Right lobe of liver (tissue), 6 donors: ENCODE data around the gene ATOSA. TPM values are rescaled to one million over a fixed set of nuclear protein-coding genes. Genes with fewer than 3 reads are reported as not detected.

Source experiments
- ATAC-seq, 4 donors: fragments of 200-7000 bp; cut with Tn5 transposase; one replicate each; pipeline ENCODE4 v1.9.1; 2020; ENCODE audit warnings: mild to moderate bottlenecking in 4 of 4, moderate library complexity in 4 of 4
- DNase-seq, 3 donors: peaks; one replicate each; pipeline ENCODE4 v3.0.0-alpha.2; 2020
- H3K27ac ChIP-seq, 3 donors: fragments of 200-600 bp; one replicate each; pipeline ENCODE4 v1.8.0; 2022
- H3K27me3 ChIP-seq, 2 donors: fragments of 200-600 bp; one replicate each; pipeline ENCODE4 v1.8.0; 2022
- H3K36me3 ChIP-seq, 4 donors: fragments of 200-600 bp; sonication (generic) in 1 of 4; one replicate each; pipeline versions ENCODE4 v1.5.1 to v1.8.0; 2017 to 2022; ENCODE audit warnings: control low read depth in 1 of 4
- H3K4me1 ChIP-seq, 4 donors: fragments of 200-600 bp; sonication (generic) in 1 of 4; one replicate each; pipeline versions ENCODE4 v1.5.1 to v1.8.0; 2017 to 2022; ENCODE audit warnings: control low read depth in 1 of 4
- H3K4me3 ChIP-seq, 3 donors: fragments of 200-600 bp; one replicate each; pipeline ENCODE4 v1.8.0; 2022
- H3K9me3 ChIP-seq, 4 donors: fragments of 200-600 bp; sonication (generic) in 1 of 4; one replicate each; pipeline versions ENCODE4 v1.5.1 to v1.8.0; 2017 to 2022; ENCODE audit warnings: control low read depth in 1 of 4
- POLR2A ChIP-seq: fragments of 450-650 bp; IDR thresholded peaks from one replicate; pipeline ENCODE4 v1.6.1; 2017; ENCODE audit warnings: antibody characterized with exemption, mild to moderate bottlenecking
- WGBS: methylation state at CpG from one replicate; pipeline ENCODE4 v1.1.6; 2018; ENCODE audit warnings: low coverage, low lambda C conversion rate; ENCODE audit not compliant: insufficient coverage; ENCODE audit errors: missing lambda C conversion rate; 5-methylcytosine and 5-hydroxymethylcytosine counted together
- intact Hi-C, 2 donors: fragments of 100-400 bp; cut with DNase I; formaldehyde crosslinking; loops; one replicate each; pipeline versions ENCODE4 v1.11.2 to v1.14.1; 2022
- total RNA-seq, 6 experiments: library from RNA; depleted of rRNA in 2 of 6; stranded (reverse); fragments of >200 nt in 2 of 6; fragmentation: NEBNext Ultra II Directional in 3 of 6; extraction: Animal tissue kit (Norgen Biotek cat#: 25700) in 3 of 6; gene quantifications; one replicate each; pipeline versions ENCODE4 v1.1.0 to v1.2.4, GENCODE V29; 2016 to 2023
- TF ChIP-seq, protein P1 (sequence below), 4 donors: fragments of 200-600 bp in 3 of 4; fragments of 450-650 bp in 1 of 4; IDR thresholded peaks; one replicate each; pipeline versions ENCODE4 v1.5.1 to v1.8.0; 2016 to 2022; ENCODE audit warnings: antibody characterized with exemption in 4 of 4, mild to moderate bottlenecking in 2 of 4
- donor health status: DM: no; HTN: yes; CAD: no.
- donor health status: DM: no; HTN: no; CAD: no.
- donor health status: DM: no; HTN: no; CAD: no.
- donor health status: DM: no; HTN: yes; CAD: no.
- donor health status: DM: no; HTN: yes; CAD: no.

The ATOSA gene
- total RNA-seq, 6 experiments from 2014 or later, result 18.9 to 52.9 (median 35.4) TPM

DNA sequence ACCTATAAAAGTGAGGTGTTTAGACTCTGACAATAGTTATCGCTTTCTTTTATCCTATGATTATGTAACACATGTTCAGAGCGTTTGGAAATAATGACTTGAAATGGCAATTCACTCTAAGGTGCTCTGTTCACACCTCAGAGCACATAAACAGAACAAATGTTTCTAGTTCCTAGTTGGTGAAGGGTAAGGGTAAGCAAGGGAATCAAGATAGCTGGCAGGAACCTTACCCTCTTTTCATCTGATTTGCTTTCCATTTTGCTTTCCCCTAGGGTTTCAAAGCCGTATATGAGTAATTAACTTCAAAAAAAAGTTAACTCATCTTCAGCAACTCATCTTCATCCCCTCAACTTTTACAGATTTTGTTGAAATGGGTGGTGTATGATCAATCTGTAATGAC is 2.3 kb upstream of the ATOSA start:
- peaks cover 0 to 12% (median 1%) of the 10 kb centered on the region in 4 donors for H3K4me1 ChIP-seq
- no peak for ATAC-seq
- H3K27ac ChIP-seq, result no peak overlapping the region
- no peaks in the 10 kb centered on the region for H3K9me3 ChIP-seq
- WGBS, result 73% methylated on average over 2 of the region's 3 CpGs
- peaks cover 0 to 4% (median 0%) of the 10 kb centered on the region in 4 donors for H3K36me3 ChIP-seq
- intact Hi-C loops, result loop anchor here in 1 of 2 donors (10.0 kb wide), 1 partner anchor 97 kb away; no protein-coding TSS in a partner anchor
- TF ChIP-seq, protein P1, sequence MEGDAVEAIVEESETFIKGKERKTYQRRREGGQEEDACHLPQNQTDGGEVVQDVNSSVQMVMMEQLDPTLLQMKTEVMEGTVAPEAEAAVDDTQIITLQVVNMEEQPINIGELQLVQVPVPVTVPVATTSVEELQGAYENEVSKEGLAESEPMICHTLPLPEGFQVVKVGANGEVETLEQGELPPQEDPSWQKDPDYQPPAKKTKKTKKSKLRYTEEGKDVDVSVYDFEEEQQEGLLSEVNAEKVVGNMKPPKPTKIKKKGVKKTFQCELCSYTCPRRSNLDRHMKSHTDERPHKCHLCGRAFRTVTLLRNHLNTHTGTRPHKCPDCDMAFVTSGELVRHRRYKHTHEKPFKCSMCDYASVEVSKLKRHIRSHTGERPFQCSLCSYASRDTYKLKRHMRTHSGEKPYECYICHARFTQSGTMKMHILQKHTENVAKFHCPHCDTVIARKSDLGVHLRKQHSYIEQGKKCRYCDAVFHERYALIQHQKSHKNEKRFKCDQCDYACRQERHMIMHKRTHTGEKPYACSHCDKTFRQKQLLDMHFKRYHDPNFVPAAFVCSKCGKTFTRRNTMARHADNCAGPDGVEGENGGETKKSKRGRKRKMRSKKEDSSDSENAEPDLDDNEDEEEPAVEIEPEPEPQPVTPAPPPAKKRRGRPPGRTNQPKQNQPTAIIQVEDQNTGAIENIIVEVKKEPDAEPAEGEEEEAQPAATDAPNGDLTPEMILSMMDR (IDR thresholded peaks at IDR 0.05), result no peak
- no peak for TF ChIP-seq POLR2A
- no peaks in the 10 kb centered on the region for H3K27me3 ChIP-seq
- DNase-seq, result no peak
- no peak overlapping the region for H3K4me3 ChIP-seq

- no peak overlapping the region for H3K4me3 ChIP-seq
- no peak for ATAC-seq
- peaks cover 0 to 17% (median 1%) of the 10 kb centered on the region in 4 donors for H3K4me1 ChIP-seq
- no peak for TF ChIP-seq POLR2A
- TF ChIP-seq, protein P1 (IDR thresholded peaks at IDR 0.05), result no peak
- no peak for DNase-seq
- no peaks in the 10 kb centered on the region for H3K9me3 ChIP-seq
- no peak overlapping the region for H3K27ac ChIP-seq
- peaks cover 0 to 10% (median 2%) of the 10 kb centered on the region in 4 donors for H3K36me3 ChIP-seq
- no peaks in the 10 kb centered on the region for H3K27me3 ChIP-seq
- intact Hi-C loops, result loop anchor here in 1 of 2 donors (10.0 kb wide), 1 partner anchor 96 kb away; no protein-coding TSS in a partner anchor
Observed at GRCh38 chr15:52680761-52681160, 1.6 kb upstream of the ATOSA start.

- intact Hi-C loops, result loop anchor here in 1 of 2 donors (10.0 kb wide), 1 partner anchor 95 kb away; no protein-coding TSS in a partner anchor
- H3K4me3 ChIP-seq, result no peak overlapping the region
- 73% methylated on average over 3 of the region's 3 CpGs for WGBS
- H3K9me3 ChIP-seq, result no peaks in the 10 kb centered on the region
- TF ChIP-seq POLR2A, result no peak
- TF ChIP-seq, protein P1 (IDR thresholded peaks at IDR 0.05), result no peak
- ATAC-seq (no peak), DNase-seq (no peak)
- no peak overlapping the region for H3K27ac ChIP-seq
- no peaks in the 10 kb centered on the region for H3K27me3 ChIP-seq
- H3K36me3 ChIP-seq, result peaks cover 0 to 15% (median 2%) of the 10 kb centered on the region in 4 donors
- H3K4me1 ChIP-seq, result peaks cover 0 to 17% (median 1%) of the 10 kb centered on the region in 4 donors
Observed at GRCh38 chr15:52680041-52680391, 828 bp upstream of the ATOSA start.

GRCh38 chr15:52678468-52679231 is 538 bp downstream of the ATOSA start:
- no peak for TF ChIP-seq POLR2A
- TF ChIP-seq, protein P1 (IDR thresholded peaks at IDR 0.05), result no peak
- Histone ChIP-seq H3K27ac (peak overlapping the region; percentile 92 to 97 (median 95)), H3K27me3 (no peaks in the 10 kb centered on the region), H3K4me3 (peak overlapping the region; percentile 81 to 85 (median 82)), H3K36me3 (peaks cover 0 to 24% (median 2%) of the 10 kb centered on the region in 4 donors), H3K9me3 (no peaks in the 10 kb centered on the region), H3K4me1 (peaks cover 0 to 26% (median 1%) of the 10 kb centered on the region in 4 donors)
- peak; percentile 83 to 92 (median 90) for DNase-seq
- ATAC-seq, result peak; percentile 63 to 84 (median 73)
- intact Hi-C loops, result no loop called here
- WGBS, result 1% methylated on average over 25 of the region's 70 CpGs
